NCI-H2171 (cell line): ENCODE data around the gene LDLRAP1.

Experiments used
- DNase-seq: peaks from one replicate; lab custom pipeline; 2025; lab: John Stamatoyannopoulos, UW

Gene LDLRAP1

GRCh38 chr1:25609921-25610320 is 66.5 kb downstream of the LDLRAP1 start:
- DNase-seq, result no peak

GRCh38 chr1:25610822-25611630 is 67.6 kb downstream of the LDLRAP1 start:
- DNase-seq, result no peak

- DNase-seq, result no peak
These were observed 68.4 kb downstream of the LDLRAP1 start for GRCh38 chr1:25611843-25612242.

- DNase-seq, result no peak
These were observed 69.0 kb downstream of the LDLRAP1 start for GRCh38 chr1:25612421-25612820.

GRCh38 chr1:25613091-25613490 is 69.7 kb downstream of the LDLRAP1 start:
- DNase-seq, result no peak

- DNase-seq, result no peak
These were observed 71.2 kb downstream of the LDLRAP1 start for GRCh38 chr1:25614501-25615171.

- DNase-seq, result no peak
These were observed 71.8 kb downstream of the LDLRAP1 start for GRCh38 chr1:25615172-25615541.

- DNase-seq, result no peak
These were observed 72.2 kb downstream of the LDLRAP1 start for GRCh38 chr1:25615563-25616094.

- DNase-seq, result peak; percentile 88
These were observed 72.9 kb downstream of the LDLRAP1 start, which contains the start of gene MAN1C1 for GRCh38 chr1:25616095-25616986. Gene MAN1C1 (plus strand): TSS chr1:25616791. CDS start chr1:25617798, 1,007 bp downstream.

GRCh38 chr1:25616987-25617624 is 73.7 kb downstream of the LDLRAP1 start:
- no peak for DNase-seq

GRCh38 chr1:25617625-25618432 is 74.4 kb downstream of the LDLRAP1 start:
- DNase-seq, result no peak

- no peak for DNase-seq
These were observed 75.0 kb downstream of the LDLRAP1 start for GRCh38 chr1:25618433-25618808.
